Bronchial epithelial cell (primary cell): ENCODE results near the gene KRTAP5-7. TPM values are rescaled to one million over a fixed set of nuclear protein-coding genes. Genes with fewer than 3 reads are reported as not detected.

ENCODE experiments used
- DNase-seq: peaks from one replicate; pipeline ENCODE4 v3.0.0-alpha.2; 2010; ENCODE audit warnings: low read depth
- FAIRE-seq: peaks from 2 replicates; lab custom pipeline; 2011; peaks lifted over from hg19 to GRCh38; lab: Jason Lieb, UNC
- H3K27me3 ChIP-seq: 2 replicates; pipeline ENCODE4 v1.5.1; 2011; ENCODE audit warnings: low read length; ENCODE audit not compliant: control insufficient read depth, insufficient read depth
- H3K36me3 ChIP-seq: 2 replicates; pipeline ENCODE4 v1.5.1; 2011; ENCODE audit warnings: low read length; ENCODE audit not compliant: control insufficient read depth, insufficient read depth
- H3K4me3 ChIP-seq: 2 replicates; pipeline ENCODE4 v1.5.1; 2011; ENCODE audit warnings: mild to moderate bottlenecking, low read depth, low read length, control low read depth
- total RNA-seq: library from RNA; depleted of rRNA; stranded (reverse); fragments of >200 nt; gene quantifications from 2 replicates; pipeline ENCODE4 v1.2.1, GENCODE V29; 2014
- TF ChIP-seq, protein P1 (sequence below): IDR thresholded peaks from 2 replicates; pipeline ENCODE4 v1.5.1; 2011; ENCODE audit warnings: mild to moderate bottlenecking, moderate library complexity, low read length, control low read depth, inconsistent platforms; ENCODE audit not compliant: insufficient read depth, severe bottlenecking

Gene KRTAP5-7
- total RNA-seq, 1 donor from 2014 or later: not detected

DNA sequence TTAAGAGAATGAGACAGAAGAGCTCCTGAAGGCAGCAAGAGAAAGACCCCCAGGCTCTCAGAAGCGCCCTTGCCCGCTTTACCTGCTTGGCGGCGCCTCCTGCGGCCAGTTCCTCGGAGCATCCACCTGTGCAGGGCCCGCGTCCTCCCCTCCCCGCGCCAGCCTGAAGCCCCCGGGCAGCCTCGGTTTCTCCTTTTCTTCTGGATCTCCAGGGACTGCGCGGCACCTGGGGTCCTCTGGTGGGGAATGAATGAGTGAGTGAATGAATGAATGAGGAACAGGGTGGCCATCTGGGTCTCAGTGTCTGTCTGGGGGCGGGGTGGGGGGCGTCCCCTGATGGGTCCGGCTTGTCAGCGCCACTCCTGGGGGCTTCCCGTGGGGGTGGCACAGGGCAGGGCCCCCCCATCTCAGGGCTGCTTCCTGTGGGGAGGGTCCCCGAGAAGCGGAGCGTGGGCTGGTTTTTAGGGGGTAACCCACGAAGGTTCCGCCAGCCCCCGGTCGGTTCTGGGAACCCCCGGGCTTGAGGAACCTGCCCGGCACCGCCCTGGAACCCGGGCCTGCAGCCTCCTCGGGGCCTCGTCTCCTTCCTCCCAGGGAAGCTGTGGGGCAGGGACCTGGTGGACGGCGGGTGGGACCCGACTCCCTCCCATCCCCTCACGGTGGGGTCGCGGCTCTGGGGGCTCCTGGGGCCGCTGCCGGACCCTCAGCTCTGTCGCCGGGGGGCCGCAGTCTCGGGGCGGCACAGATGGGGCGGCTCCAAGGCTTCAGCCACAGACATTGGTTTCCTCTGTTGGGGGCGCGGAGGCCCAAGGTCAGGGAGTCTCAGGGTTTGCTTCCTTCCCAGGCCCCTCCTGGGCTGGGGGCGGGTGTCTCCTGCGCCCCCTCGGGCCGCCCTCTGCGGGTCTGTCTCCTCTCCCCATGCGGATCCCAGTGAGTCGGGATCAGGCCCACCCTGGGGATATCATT is 8.3 kb upstream of the KRTAP5-7 start:
- no peak overlapping the region for H3K4me3 ChIP-seq
- no peaks in the 10 kb centered on the region for H3K27me3 ChIP-seq
- no peak for FAIRE-seq
- TF ChIP-seq, protein P1, sequence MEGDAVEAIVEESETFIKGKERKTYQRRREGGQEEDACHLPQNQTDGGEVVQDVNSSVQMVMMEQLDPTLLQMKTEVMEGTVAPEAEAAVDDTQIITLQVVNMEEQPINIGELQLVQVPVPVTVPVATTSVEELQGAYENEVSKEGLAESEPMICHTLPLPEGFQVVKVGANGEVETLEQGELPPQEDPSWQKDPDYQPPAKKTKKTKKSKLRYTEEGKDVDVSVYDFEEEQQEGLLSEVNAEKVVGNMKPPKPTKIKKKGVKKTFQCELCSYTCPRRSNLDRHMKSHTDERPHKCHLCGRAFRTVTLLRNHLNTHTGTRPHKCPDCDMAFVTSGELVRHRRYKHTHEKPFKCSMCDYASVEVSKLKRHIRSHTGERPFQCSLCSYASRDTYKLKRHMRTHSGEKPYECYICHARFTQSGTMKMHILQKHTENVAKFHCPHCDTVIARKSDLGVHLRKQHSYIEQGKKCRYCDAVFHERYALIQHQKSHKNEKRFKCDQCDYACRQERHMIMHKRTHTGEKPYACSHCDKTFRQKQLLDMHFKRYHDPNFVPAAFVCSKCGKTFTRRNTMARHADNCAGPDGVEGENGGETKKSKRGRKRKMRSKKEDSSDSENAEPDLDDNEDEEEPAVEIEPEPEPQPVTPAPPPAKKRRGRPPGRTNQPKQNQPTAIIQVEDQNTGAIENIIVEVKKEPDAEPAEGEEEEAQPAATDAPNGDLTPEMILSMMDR: no peak
- no peak for DNase-seq
- H3K36me3 ChIP-seq: no peaks in the 10 kb centered on the region

DNA sequence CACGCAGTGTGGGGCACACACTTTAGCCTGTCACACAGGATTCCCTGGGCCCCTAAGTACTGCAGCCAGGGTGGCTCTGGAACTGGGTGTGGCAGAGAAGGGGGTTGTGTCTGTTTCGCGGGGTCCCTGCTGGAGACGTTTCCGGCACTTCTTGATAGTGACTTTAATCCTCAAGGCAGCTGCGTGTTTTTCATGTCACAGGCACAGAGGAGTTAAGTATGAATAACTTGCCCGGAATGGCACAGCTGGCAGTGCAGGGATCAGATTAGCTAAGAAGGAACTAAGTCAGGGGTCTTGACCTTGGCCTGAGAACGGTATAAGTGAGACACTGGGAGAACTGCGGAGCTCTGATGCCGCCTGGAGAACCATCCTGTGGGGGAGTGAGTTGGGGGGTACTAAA is 7.5 kb upstream of the KRTAP5-7 start:
- DNase-seq: no peak
- TF ChIP-seq, protein P1: no peak
- no peak for FAIRE-seq
- Histone ChIP-seq H3K4me3 (no peak overlapping the region), H3K36me3 (no peaks in the 10 kb centered on the region), H3K27me3 (no peaks in the 10 kb centered on the region)

DNA sequence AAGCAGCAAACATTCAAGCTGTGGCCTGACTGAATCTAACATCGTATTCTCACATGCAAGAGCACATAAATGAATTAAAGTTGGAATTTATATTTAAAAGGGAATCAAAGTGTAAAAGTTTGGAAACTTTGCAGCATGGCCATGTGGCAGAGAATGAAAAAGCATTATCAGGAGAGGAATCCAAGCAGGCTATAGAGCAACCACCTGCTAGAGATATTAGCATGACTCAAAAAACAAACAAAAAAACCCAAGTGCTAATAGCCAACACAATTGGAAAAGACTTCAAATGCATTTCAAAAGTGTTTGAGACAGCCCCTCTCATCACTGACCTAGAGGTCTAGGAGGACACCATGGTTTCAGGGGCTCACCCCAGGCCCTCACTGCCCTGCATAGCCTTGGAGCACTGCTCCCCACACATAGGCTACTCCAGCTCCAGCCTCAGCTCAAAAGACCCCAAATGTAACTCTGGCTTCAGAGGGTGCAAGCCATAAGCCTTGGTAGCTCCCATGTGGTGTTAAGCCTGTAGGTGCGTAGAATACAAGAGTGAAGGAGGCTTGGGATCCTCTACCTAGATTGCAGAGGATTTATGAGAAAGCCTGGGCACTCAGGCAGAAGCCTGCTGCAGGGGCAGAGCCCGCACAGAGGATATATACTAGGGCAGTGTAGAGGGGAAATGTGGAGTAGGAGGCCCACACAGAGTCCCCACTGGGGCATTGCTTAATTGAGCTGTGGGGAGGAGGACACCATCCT is 1.7 kb upstream of the KRTAP5-7 start:
- Histone ChIP-seq H3K27me3 (no peaks in the 10 kb centered on the region), H3K4me3 (no peak overlapping the region), H3K36me3 (no peaks in the 10 kb centered on the region)
- no peak for FAIRE-seq
- TF ChIP-seq, protein P1: no peak
- DNase-seq: no peak

DNA sequence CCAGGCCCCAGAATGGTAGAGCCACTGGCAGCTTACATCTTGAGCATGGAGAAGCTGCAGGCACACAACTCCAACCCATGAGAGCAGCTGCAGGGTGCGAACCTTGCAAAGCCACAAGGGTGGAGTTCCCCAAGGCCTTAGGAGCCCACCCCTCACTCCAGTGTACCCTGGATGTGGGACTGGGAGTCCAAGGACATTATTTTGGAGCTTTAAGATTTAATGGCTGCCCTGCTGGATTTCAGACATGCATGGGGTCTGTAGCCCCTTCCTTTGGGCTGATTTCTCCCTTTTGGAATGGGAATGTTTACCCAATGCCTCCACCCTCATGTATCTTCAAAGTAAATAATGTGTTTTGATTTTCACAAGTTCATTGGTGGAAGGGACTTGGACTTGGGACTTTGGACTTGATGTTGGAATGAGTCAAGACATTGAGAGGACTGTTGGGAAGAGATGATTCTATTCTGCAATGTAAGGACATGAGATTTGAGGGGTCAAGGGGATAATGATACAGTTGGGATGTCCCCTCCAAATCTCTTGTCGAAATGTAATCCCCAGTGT is 1.1 kb upstream of the KRTAP5-7 start:
- Histone ChIP-seq H3K27me3 (no peaks in the 10 kb centered on the region), H3K36me3 (no peaks in the 10 kb centered on the region), H3K4me3 (no peak overlapping the region)
- no peak for DNase-seq
- TF ChIP-seq, protein P1: no peak
- no peak for FAIRE-seq

DNA sequence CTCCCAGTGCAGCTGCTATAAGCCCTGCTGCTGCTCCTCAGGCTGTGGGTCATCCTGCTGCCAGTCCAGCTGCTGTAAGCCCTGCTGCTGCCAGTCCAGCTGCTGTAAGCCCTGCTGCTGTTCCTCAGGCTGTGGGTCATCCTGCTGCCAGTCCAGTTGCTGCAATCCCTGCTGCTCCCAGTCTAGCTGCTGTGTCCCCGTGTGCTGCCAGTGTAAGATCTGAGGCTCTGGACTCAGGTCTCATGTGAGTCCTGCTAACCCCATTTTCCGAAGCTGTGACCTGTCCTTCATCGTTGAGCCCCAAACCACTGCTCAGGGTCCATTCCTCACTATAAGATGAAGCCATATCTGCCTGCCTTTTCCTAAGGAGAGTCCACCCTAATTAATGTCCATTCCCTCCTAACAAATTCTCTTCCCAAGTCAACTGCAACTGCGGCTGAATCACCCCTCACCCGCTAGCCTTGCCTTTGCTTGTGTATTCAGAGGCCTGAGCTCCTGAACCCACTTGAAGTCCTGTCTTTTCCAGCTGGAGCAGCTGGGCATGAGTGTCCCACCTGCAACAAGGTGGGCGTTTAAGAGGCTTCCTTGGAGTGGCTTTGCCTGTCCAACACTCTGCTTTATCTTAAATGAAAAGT is 626 bp downstream of the KRTAP5-7 start:
- TF ChIP-seq, protein P1: no peak
- Histone ChIP-seq H3K27me3 (no peaks in the 10 kb centered on the region), H3K36me3 (no peaks in the 10 kb centered on the region), H3K4me3 (no peak overlapping the region)
- no peak for FAIRE-seq
- DNase-seq: no peak
